CD4-positive, alpha-beta T cell treated with Interleukin-10 for 1 hour (primary cell): ENCODE results near the gene GCC2.
"Not testable (repeated sequence)": the region's sequence is repeated elsewhere in the genome, so short reads cannot be mapped to it uniquely, and the experiment has no call there.

Source experiments
- DNase-seq: peaks from one replicate; pipeline ENCODE4 v3.0.0-alpha.2; 2020

GCC2 gene

GRCh38 chr2:108446703-108447102 is 2.3 kb upstream of the GCC2 start:
- DNase-seq = no peak

GRCh38 chr2:108447947-108448677 is 894 bp upstream of the GCC2 start:
- no peak for DNase-seq

DNA sequence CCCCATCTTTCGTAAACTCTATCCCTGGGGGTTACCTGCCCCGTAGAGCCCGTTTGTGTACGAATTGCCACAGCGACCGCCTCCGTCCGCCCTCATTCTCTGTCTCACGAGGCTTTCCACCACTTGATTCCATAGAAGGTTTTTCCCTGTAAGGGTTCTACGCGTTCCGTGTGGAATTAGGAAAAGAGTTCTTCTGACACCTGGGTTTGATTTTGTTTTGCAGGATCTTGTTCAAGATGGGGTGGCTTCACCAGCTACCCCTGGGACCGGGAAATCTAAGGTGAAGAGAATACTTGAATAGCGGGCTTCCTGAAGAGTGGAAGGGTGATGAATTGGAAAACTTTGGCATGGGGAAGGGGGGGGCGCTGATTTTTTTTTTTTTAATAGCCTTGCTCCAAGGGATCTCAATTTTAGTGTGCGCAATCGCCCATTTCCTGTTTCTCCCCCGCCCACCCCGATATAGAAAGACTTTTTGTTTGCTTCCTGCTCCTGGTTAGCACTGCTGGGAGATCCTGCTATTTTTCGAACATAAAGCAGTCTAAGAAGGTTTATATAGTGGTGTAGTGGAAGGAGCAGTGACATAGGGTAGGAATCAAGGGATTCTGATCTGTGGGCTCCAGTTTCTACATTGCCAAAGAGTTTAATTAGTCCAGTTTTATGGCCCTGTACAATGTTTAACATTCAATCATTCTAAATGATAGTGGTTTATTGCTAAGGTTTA is 564 bp downstream of the GCC2 start:
- DNase-seq = peak; percentile 53

DNA sequence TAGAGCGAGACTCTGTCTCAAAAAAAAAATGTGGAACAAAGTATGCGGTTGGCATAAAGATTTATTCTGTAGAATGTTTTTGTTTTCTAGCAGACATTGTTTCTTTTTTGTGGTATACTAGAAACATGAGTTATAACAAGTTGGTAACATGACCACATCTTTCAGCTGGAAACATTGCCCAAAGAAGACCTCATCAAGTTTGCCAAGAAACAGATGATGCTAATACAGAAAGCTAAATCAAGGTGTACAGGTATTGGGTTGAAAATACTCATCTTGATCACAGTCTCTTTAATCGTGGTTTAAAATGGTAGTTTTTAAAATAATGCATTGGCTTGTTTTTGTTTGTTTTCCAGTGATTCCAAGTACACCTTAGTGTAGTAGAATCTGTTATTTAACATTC is 1.9 kb downstream of the GCC2 start:
- DNase-seq = no peak

DNA sequence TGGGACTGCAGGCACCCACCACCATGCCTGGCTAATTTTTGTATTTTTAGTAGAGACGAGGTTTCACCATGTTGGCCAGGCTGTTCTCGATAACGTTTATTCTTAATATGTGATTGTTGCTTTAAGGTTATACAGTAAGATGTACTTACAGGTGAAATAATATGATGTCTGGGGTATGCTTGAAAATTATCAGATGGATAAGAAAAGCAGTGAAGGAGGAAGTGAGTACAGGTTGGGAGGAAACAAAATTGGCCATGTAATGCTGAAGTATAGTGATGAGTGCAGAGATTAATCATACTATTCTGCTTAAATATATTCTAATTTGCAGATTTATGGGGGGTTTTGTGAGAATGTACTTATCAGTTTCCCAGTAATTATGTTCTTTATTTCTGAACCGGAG is 3.0 kb downstream of the GCC2 start:
- no peak for DNase-seq

GRCh38 chr2:108453530-108453929 is 4.5 kb downstream of the GCC2 start:
- DNase-seq = not testable (repeated sequence)

DNA sequence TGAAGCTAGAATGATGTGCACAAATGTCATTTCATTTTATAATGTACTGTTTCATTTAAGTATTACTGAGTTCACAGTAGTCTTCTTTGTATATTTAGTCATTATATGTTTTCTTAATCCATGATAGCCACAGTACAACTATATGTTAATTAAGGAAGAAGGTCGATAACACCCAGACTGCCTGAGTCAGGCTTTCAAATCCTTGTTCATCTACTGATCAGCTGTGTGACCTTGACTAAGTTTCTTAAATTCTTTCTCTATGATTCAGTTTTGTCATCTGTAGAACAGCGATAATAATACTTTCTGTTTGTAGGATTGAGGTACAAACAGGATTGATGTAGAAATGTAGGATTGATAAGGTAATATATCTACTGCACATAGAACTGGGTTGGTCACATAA is 5.4 kb downstream of the GCC2 start:
- no peak for DNase-seq

GRCh38 chr2:108455571-108455970 is 6.6 kb downstream of the GCC2 start:
- no peak for DNase-seq

- no peak for DNase-seq
Observed at GRCh38 chr2:108458082-108458481, 9.1 kb downstream of the GCC2 start.

DNA sequence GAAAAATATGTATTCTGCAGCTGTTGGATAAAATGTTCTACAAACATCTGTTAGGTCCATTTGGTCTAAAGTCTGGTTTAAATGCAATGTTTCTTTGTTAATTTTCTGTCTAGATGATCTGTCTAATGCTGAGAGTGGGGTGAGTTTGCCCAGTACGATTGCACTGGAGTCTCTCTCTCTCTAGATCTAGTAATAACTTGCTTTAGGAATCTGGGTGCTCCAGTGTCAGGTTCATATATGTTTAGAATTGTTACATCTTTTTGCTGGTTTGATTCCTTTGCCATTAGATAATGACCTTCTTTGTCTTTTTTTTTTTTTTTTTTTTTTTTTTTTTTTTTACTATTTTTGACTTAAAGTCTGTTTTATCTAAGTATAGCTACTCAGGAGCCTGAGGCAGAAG is 10.4 kb downstream of the GCC2 start:
- no peak for DNase-seq

DNA sequence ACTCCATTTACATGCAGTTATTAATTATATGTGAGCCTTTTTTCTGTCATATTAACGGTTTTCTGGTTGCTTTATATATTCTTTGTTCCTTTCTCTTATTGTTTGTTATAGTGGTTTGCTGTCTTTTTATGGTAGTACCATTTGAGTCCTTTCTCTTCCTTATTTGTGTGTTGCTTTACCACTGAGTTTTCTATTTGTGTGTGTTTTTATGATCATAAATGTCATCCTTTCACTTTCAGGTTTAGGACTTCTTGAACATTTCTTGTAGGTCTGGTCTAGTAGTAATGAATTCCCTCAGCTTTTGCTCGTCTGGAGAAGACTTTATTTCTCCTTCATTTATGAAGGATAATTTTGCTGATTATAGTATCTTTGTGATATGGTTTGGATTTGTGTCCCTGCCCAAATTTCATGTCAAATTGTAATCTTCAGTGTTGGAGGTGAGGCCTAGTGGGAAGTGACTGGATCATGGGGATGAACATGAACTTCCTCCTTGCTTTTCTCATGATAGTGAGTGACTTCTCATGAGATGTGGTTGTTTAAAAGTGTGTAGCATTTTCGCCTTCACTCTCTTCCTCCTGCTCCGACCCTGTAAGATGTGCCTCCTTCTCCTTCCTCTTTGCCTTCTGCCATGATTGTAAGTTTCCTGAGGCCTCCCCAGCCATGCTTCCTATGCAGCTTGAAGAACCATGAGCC is 11.5 kb downstream of the GCC2 start:
- no peak for DNase-seq

DNA sequence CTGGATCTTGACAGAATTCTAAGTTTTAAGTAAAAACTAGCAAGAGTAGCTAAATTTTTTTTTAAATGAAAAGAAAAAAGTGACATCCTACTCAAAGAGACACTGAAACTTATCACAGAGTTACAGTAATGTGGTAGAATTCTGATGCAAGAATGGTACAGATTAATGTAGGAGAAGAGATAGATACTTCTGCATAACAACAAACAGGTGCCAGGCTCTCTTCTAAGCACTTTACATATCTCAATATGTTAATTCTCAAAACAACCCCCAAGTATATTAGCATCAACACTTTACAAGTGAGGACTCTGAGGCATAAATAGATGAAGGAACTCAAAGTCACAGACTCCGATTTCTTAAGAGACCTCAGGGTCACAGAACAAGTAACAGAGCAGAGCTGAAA is 28.1 kb downstream of the GCC2 start:
- no peak for DNase-seq

DNA sequence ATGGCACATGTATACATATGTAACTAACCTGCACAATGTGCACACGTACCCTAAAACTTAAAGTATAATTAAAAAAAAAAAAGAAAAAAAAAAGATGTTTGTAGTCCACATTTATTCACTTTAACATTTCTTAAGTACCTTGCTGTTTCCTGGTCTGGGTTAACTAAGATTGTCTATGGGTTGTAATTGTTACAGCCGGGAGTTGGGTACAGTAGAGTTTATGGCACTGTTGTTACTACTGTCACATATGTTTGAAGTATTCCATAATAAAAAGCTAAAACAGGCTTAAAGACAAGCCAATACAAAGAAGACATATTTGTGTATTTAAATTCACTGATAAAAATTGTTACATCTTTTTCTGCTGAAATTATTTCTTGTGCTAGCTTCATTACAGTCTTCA is 36.2 kb downstream of the GCC2 start:
- DNase-seq = no peak

DNA sequence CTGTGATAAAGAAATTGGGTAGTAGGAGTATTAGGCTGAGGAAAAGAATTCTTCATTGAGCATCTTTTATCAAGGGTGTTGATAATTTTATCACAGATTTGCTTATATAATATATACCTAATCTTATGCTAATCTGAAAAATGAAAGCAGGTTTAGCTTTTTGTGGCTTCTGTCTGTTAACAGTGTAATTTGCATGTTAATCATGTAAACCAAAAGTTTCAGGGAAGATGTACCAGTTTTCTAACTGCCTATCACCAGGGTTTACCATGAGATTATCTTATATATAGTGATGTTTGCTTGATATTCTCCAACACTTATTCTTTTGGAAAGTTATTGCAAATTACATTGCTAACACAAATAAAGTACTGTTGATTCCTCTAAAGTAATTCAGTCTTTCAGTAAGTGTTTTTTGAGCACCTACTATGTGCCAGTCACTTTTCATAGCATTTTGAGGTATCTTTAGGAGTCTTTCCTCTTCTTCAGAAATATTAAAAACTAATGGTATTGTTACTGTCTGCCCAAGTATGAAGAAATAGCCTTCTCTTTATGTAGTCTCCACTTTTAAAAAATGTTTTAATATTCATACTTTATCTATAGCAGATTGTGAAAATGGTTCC is 41.6 kb downstream of the GCC2 start:
- no peak for DNase-seq

GRCh38 chr2:108491848-108492247 is 42.8 kb downstream of the GCC2 start:
- DNase-seq = no peak

GRCh38 chr2:108492364-108492763 is 43.4 kb downstream of the GCC2 start:
- no peak for DNase-seq

GRCh38 chr2:108496167-108496566 is 47.2 kb downstream of the GCC2 start:
- DNase-seq = not testable (repeated sequence)

DNA sequence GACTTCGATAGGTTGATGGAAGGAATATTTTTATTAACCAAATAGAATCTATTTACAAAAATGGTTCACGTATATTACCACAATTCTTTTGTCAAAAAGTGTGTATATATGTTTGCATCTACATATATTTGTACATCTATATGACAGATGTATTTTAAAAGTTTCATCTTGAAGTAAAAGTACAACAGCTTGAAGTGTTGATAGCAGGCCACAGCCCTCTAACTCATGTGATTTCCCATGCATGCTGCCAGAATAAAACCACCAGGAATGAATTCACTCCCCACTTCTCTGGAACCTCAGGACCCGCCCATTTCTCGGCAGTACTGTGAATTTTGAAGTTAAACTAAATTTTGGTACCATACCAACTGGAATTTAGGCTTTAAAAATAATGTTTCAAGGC is 58.6 kb downstream of the GCC2 start:
- not testable (repeated sequence) for DNase-seq

GRCh38 chr2:108512431-108512830 is 63.4 kb downstream of the GCC2 start:
- not testable (repeated sequence) for DNase-seq

DNA sequence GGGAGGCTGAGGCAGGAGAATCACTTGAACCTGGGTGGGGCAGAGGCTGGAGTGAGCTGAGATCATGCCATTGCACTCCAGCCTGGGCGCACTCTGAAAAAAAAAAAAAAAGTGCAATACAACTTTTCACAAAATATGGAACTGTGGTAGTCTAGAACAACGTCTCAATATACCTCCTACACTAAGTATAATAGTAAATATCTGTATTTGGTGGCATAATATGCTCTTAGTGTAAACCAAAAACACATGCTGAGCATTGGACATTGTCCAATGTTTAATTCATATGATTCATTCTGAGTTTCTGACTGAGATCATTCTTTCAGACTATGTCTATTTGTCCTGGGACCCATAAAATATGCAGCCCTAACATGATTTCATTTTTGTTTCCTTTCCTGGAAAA is 65.5 kb downstream of the GCC2 start:
- not testable (repeated sequence) for DNase-seq

DNA sequence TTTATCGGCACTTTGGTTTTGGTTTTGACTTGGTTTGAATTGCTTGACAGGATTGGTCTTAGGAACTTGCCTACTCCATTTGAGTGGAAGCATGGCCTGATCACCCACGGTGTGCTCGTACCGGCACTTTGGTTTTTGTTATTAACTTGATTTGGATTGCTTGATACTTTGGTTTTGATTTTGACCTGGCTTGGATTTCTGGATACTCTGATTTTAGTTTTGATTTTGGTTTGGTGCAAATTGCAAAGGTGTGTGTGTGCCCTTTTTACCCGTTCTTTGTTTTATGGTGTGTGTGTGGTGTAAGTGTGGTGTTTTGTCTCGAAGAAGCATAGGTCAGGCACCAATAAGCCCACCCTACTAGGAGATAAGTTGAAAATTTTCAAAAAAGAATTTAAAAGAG is 75.7 kb downstream of the GCC2 start:
- not testable (repeated sequence) for DNase-seq

GRCh38 chr2:108525258-108525657 is 76.3 kb downstream of the GCC2 start:
- not testable (repeated sequence) for DNase-seq

DNA sequence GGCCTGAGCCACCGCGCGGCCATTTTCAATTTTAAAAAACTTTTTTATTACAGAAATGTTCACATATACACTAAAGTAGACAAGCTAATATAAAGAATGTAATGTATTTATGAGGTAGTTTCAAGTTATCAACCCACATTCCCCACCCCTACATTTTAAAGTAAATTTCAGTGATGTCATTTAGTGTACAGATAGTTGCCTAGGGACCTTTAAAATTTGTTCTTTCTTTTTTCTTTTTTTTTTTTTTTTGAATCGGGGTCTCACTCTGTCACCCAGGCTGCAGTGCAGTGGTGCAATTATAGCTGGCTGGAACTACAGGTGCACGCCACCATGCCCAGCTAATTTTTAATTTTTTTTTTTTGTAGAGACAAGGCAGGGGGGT is 82.7 kb downstream of the GCC2 start:
- DNase-seq = no peak
